ENCODE results near the gene ACTR1B. TPM values are rescaled to one million over a fixed set of nuclear protein-coding genes. Genes with fewer than 3 reads are reported as not detected.
A peak's percentile ranks its signal among the peaks of the same experiment; 100 is the strongest.
"Not testable (repeated sequence)": the region's sequence is repeated elsewhere in the genome, so short reads cannot be mapped to it uniquely, and the experiment has no call there.

Gene ACTR1B
- total RNA-seq, 1 donor from 2014 or later: 60.3 TPM

DNA sequence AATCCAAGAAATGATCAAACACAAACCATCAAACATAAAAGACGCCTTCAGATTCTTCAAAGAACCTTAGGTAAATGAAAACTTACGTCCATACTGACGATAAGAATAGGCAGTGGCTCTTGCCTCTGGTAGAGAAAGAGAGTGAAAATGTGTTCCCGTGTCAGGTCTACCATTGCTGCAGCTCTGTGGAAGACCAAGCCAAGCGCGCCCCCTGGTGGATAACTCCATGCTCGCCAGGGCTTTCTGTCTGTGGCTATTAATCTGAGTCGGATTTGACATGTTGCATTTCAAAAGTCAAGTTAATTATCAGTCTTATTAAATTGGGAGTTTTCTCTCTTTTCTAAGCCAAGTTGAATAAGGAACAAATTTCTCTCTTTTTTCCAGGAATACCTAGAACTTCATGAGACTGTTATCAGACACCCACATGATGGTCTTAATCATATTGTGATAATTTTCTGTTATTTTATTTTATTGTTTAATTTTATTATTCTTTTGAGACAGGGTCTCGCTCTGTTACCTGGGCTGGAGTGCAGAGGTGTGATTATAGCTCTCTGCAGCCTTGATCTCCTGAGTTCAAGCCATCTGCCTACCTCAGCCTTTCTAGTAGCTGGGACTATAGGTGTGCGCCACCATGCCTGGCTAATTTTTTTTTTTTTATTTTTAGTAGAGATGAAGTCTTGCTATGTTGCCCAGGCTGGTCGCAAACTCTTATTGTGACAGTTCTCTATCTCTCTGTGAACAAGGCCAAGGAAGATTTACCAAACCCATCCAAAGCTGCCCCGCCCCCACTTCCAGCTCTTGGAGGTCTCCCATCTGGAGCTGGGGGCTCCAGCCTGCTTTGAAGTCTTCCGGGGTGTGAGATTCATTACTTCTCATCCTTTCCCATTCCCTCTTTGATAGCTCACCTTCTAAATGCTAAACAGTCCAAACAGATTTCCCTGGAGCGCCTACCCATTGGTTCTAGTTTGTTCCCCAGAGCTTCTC, 33.7 kb upstream of the ACTR1B start:
- ATAC-seq: peak; percentile 91
- intact Hi-C loops (cut with DNase I): loop anchor here (1.0 kb wide), 2 partner anchors 33 to 106 kb away; partner anchors contain the start of gene ACTR1B
- peak; percentile 96 for DNase-seq (ENCODE audit: missing footprints)

DNA sequence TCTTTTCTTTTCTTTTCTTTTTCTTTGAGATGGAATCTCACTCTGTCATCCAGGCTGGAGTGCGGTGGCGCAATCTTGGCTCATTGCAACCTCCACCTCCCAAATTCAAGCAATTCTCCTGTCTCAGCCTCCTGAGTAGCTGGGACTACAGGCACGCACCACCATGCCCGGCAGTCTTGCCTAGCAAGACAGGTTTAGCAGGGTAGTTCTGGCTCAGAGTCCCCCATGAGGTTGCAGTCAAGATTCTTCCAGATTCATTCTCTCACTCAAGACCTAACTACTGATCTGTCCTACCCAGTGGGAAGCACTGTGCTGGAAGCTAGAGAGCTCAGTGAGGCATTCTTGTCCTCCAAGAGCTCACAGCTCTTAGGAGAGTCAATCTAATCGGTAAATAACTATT, 31.9 kb upstream of the ACTR1B start:
- ATAC-seq: no peak
- intact Hi-C loops (cut with DNase I): no loop called here
- DNase-seq (ENCODE audit: missing footprints): no peak

DNA sequence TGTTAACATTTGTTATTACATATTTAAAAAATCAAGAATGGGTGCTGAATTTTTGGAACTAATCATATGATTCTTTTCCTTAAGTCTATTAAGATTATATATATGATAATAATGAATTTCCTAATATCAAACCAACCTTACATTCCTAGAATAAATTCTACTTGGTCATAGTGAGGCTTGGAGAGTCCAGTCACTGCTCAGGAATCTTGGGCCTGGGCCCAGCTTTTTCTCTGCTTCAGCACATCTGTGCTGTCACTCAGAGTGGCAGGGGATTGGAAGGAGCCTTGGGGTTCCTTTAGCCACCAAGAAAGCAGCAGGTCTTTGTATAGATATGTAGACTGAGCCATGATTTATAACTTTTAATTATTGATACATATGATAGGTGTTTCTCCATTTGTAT, 29.6 kb upstream of the ACTR1B start:
- intact Hi-C loops (cut with DNase I): no loop called here
- no peak for DNase-seq (ENCODE audit: missing footprints)
- no peak for ATAC-seq

- intact Hi-C loops (cut with DNase I): no loop called here
- no peak for DNase-seq (ENCODE audit: missing footprints)
- ATAC-seq: no peak
Observed at GRCh38 chr2:97691166-97691565, 27.3 kb upstream of the ACTR1B start.

DNA sequence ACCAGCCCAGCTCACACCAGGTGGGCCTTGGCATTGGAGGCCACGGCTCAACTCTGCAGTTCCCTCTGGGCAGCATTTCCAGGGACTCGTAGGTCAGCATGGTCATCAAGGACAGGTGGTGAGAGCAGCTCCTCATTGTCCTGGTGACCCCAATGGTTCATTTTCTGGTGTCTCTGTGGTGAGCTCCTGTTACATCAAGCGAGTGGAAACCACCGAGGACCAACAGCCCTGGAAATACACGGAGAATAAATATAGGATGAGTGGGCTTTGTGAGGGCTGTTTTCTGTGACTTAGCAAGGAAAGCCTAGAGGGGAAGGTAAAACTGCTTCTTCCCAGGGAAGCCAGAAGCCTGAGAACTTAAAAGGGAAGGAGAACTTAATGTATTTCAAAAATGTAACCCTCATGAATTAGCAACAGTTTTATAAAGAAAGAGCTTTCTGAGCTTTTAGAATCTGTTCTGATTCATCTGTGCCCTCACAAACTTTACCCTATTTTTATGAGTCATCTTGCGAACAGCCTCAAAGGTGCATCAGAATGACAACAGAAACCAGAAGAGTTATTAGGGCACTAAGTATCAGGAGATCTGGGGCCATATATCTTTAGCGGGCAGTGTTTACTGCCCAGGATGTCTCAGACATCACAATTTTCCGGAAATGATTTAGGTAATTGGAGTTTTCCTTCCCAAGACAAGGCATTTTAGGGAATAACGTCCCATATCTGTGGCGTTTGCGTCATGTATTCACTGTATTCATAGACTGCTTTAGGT, 24.4 kb upstream of the ACTR1B start:
- intact Hi-C loops (cut with DNase I): no loop called here
- DNase-seq (ENCODE audit: missing footprints) (no peak), ATAC-seq (no peak)

- DNase-seq (ENCODE audit: missing footprints); intact Hi-C loops (cut with DNase I); ATAC-seq: not testable (repeated sequence)
Observed at GRCh38 chr2:97687235-97687634, 23.4 kb upstream of the ACTR1B start.

DNA sequence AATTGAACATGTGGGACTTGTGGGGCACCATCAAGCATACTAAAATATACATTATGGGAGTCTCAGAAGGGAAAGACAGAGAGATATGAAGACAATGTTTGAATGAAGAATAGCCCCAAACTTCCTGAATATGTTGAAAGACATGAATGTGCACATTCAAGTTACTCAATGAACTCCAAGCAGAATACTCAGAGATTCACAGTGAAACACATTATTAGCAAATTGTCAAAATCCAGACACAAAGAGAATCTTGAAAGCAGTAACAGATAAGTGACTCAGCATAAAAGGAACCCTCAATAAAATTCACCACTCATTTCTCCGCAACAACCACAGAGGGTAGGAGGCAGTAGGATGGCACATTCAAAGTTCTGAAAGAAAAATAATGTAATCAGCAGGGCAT, 14.5 kb upstream of the ACTR1B start:
- intact Hi-C loops (cut with DNase I): no loop called here
- DNase-seq (ENCODE audit: missing footprints): no peak
- ATAC-seq: no peak

DNA sequence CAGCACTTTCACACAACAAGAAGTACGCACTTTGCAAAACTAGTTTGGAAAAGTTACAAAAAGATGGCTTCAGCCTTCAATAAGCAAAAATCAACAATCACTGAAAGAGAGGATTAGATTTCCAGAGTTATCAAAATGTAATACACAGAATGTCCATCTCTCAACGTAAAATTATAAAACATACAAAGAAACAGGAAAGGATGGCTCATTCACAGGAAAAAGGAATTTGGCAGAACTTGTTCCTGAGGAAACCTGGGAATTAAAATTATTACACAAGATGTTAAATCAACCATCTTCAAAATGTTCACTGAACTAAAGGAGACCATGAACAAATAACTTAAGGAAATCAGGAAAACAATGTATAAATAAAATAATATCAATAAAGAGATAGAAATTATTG, 13.6 kb upstream of the ACTR1B start:
- intact Hi-C loops (cut with DNase I): no loop called here
- ATAC-seq: no peak
- DNase-seq (ENCODE audit: missing footprints): no peak

DNA sequence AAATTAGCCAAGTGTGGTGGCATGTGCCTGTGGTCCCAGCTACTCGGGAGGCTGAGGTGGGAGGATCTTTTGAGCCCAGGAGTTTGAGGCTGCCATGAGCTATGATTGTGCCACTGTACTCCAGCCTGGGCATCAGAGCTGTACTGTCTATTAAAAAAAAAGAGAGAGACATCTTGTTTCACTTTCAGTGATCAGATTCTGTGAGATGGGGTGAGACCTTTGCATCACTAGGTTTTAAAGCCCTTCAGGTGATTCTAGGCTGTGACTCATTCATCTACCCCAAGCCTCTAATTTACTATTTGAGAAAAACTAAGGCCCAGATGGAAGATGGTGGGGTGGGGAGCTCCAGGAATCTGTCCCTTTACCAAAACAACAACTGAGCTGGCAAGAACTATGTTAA, 12.8 kb upstream of the ACTR1B start:
- intact Hi-C loops (cut with DNase I): no loop called here
- ATAC-seq (no peak), DNase-seq (ENCODE audit: missing footprints) (no peak)

GRCh38 chr2:97675430-97676113, 11.7 kb upstream of the ACTR1B start:
- ATAC-seq (no peak), DNase-seq (ENCODE audit: missing footprints) (no peak)
- intact Hi-C loops (cut with DNase I): no loop called here

- ATAC-seq: no peak
- intact Hi-C loops (cut with DNase I): no loop called here
- DNase-seq (ENCODE audit: missing footprints): no peak
Observed at GRCh38 chr2:97673915-97674283, 10.1 kb upstream of the ACTR1B start.

- DNase-seq (ENCODE audit: missing footprints) (no peak), ATAC-seq (no peak)
- intact Hi-C loops (cut with DNase I): no loop called here
Observed at GRCh38 chr2:97673182-97673914, 9.5 kb upstream of the ACTR1B start.

- intact Hi-C loops (cut with DNase I); ATAC-seq; DNase-seq (ENCODE audit: missing footprints): not testable (repeated sequence)
Observed at GRCh38 chr2:97672606-97673140, 8.8 kb upstream of the ACTR1B start.

- no peak for DNase-seq (ENCODE audit: missing footprints)
- ATAC-seq: no peak
- intact Hi-C loops (cut with DNase I): no loop called here
Observed at GRCh38 chr2:97671526-97671925, 7.7 kb upstream of the ACTR1B start.

DNA sequence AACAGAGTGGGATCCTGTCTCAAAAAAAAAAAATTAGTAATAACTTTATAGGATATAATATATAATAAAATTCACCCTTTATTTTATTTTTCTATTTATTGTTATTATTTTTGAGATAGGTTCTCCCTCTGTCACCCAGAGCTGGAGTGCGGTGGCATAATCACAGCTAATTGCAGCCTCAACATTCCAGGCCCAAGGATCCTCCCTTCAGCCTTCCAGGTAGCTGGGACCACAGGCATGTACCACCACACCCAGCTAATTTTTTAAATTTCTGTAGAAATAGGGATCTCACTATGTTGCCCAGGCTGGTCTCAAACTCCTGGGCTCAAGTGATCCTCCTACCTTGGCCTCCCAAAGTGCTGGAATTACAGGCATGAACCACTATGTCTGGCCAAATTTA, 6.6 kb upstream of the ACTR1B start:
- no peak for ATAC-seq
- intact Hi-C loops (cut with DNase I): no loop called here
- DNase-seq (ENCODE audit: missing footprints): no peak

DNA sequence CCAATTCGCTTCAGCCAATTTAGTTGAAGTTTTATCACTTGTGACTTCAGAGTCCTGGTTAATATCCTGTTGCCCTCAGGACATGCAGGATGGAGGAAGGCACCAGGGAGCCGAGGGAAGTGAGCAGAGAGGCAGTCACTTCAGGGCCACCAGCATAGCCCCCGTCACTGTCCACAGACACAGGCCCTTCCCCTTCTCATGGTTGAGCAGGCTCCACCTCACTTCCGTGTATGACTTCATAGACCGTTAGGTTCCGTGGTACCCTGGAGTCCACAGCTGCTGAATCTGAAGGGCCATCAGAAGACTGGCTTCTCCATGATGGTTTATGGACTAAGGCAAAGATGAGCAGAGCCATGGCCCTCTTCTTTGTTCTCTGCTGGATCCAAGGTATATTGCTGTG, 5.6 kb upstream of the ACTR1B start, which contains the start of gene C2orf92:
Gene C2orf92, plus strand, starts transcription at position 266 of the 400 bp plus-strand sequence. Its CDS starts 76 bp downstream, at position 342.
- no peak for DNase-seq (ENCODE audit: missing footprints)
- no peak for ATAC-seq
- intact Hi-C loops (cut with DNase I): no loop called here

GRCh38 chr2:97664636-97664970, 759 bp upstream of the ACTR1B start:
- no peak for ATAC-seq
- DNase-seq (ENCODE audit: missing footprints): no peak
- intact Hi-C loops (cut with DNase I): loop anchor here (1.0 kb wide), 2 partner anchors 19 to 33 kb away; no protein-coding TSS in a partner anchor

DNA sequence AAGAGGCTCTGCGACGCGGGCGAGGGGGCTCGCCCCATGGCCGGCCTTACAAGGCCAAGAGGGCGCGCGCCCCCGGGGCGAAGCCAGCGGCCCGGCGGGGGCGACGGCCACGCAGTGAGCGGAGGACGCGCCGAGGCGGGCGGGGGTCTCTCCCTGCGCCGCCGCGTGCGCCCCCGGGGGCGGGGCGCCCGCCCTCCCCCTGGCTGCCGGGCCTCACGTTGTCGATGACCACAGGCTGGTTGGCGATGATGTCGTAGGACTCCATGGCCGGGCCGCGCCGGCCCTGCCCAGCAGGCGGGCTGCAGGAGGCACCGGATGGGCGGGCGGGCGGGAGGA, 250 bp downstream of the ACTR1B start:
- DNase-seq (ENCODE audit: missing footprints) (no peak), ATAC-seq (no peak)
- intact Hi-C loops (cut with DNase I): no loop called here
